Skin of body (tissue), 2 donors: ENCODE measurements around the gene CLEC16A. TPM values are rescaled to one million over a fixed set of nuclear protein-coding genes. Genes with fewer than 3 reads are reported as not detected.
A peak's percentile ranks its signal among the peaks of the same experiment; 100 is the strongest.

Experiments used
- DNase-seq: peaks from one replicate; lab custom pipeline; 2025; lab: John Stamatoyannopoulos, UW
- total RNA-seq: library from RNA; depleted of rRNA; stranded (reverse); fragments of >200 nt; gene quantifications from one replicate; pipeline ENCODE4 v1.2.3, GENCODE V29; 2014

Gene CLEC16A
- total RNA-seq, 1 donor from 2014 or later: 18.0 TPM

DNA sequence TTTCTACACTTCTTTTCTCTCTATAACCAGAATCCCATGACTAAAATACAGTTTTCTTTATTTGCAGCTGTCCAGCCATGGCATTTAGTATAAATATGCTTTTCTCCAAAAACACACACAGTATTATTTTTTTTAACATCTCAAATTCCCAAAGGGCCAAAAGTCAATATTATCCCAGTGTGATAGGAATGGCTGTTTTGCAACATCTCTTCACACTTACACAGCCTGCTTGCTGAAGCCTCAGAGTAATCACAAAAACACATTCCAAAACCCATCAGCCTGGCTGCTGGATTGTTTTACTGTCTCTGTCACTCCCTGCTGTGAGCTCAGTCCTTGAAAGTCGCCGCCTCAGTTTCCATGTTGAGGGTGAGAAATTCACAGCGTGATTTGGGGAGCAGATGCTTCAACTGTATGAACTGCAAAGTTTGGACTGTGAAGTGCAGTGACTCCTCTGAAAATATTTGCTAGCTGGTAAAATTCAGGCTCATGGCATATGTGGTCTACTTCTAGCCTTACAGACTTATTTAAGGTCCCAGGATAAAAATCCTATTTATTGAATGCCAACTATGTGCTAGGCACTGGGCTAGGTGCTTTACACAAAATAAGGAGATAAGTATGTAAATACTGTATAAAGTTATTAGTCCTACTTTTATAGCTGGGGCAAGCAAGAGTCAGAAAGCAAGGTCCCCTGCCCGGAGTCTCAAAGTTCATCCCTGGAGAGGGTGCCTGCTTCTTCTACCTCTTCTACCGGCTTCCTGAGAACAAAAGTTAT, 195.1 kb downstream of the CLEC16A start:
- peak; percentile 87 for DNase-seq

DNA sequence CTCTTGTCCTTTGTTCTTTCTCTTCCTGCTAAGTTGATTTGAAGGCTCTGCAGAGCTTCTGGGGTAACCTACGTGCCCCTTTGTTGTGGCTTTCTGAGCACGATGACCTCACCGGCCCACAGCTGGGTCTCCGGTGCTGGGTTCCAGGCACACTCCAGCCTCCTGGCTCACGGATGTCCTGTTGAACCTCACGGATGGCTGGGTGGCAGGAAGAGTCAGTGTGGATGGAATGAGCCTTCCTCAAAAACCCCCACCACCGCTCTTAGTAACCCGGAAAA, 195.7 kb downstream of the CLEC16A start:
- DNase-seq: no peak

DNA sequence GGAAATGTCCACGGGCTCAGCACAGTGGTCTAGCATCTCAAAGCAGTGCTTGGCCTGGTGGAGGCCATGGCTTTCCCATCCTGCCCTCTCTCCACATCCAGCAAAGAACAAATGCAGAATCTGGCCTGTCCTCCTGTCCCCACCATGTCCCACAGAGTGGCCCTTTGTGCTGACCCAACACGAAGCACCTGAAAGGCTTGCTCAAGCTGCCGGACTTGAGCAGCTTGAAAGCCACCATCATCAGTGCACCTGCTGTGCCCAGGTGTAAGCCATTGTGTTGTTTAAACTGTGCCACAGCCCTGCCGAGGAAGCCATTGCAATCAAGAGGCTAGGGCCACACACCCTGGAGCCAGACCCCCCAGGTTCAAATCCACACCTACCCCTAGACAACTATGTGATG, 196.1 kb downstream of the CLEC16A start:
- DNase-seq: no peak

DNA sequence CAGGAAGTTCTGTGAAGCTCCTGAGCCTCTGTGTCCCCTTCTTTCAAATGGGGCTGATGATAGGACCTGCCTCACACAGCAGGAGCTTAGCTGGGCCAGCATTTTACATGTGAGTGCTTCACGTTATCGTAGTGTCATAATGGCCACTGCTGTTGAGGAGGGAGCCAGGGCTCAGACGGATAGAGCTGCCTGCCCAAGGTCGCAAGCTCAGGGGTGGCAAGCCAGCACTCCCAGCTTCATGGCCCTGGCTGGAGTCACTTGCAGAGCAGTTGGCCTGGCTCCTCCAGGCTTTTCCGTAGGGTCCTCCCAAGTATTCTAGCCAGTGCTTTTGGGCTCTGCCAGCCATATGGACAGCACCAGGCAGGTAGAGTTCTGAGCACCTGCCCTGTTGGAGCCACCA, 196.5 kb downstream of the CLEC16A start:
- DNase-seq: no peak

DNA sequence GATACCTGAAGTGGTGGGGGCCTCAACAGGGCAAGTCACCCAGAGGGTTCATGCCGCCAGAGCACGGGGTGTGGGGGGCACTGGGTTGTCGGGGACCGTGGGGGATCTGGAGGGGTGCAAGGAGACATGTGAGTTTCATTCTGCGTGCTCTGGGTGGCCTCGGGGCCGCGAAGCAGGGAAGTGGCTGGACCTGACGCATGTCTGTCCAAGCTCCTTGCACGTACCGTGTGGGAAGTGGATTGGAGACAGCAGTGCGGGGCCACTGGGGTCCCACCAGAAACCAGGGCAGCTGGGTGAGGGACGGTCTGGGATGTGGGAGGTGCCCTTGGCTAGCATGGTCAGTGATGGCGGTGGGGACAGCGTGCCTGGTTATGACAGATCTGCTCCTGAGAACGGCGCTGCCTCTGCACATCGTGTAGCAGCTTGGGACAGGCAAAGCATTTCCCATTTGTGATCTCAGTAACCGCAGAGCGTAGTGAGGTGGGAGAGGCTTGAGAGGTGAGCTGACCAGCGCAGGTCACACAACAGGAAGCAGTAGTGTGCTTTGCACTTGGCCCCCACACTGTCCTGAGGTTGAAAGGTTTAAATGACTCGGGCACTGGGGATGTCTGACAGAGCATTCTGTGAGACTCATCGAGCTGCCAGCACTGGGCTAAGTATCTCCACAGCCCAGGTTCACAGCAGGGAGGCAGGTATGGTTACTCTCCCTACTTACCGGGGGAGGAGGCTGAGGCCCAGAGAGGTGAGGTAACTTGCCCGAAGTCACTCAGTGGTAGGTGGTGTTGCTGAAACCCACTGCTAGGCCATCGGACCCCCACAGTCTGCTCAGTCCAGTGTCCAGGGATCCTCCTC, 197.3 kb downstream of the CLEC16A start:
- no peak for DNase-seq

DNA sequence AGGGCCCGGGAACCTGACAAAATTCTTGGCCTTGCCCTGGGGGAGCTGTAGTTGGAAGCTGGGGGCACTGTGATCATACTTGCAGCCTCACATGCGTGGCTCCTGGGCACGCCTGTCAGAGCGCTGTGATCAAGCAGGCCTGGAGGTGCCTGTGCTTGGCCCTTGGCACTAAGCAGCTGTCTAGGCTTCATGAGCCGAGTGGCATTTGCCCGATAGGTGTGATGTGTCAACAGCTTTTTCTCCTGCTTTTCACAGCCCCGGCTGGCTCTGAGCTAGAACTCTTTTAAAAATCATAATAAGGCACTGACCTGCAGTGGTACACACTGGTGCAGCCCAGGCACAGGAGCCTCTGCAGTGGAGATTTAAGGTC, 197.9 kb downstream of the CLEC16A start:
- no peak for DNase-seq

DNA sequence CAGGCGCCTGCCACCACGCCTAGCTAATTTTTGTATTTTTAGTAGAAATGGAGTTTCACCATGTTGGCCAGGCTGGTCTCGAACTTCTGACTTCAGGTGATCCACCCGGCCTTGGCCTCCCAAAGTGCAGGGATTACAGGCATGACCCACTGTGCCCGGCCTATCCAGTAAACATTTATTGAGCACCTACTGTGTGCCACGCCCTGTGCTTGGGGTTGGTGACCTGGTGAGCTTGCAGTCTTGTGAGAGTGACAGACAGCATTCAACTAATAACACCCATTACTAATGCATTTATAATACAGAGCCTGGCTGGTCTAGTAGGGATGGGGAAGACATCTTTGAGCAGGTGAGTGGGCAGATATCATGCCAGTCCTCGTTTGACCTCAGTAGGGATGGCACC, 198.6 kb downstream of the CLEC16A start:
- no peak for DNase-seq

DNA sequence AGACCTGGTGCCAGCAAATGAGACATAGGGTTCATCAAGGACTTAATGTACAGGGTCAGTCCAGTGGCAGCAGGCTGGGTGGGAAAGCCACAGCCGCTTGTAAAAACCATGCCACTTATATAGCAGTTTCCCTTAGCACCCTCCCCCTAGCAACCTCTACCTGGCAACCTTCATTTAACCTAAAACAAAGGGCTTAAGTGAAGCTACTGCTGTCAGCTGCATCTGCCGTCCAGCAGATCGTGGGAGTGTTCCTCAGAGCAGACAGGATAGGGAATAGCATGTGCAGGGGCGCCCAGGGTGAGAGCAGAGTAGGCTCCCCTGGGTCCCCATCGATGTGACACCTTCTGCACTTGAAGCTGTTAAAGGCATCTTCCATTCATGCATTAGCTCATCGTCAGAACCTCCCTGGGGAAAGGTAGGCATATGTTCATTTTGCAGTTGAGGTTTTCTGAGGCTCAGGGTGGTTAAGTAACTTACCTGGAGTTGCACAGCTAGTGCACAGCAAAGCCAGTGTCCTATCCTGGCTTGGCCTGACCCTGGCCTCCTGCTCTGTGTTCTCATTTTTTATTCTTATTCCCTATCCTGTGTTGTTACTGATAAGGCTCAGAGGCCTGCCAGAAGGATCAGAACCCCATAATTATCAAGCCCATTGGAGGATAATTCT, 199.1 kb downstream of the CLEC16A start:
- DNase-seq: no peak

DNA sequence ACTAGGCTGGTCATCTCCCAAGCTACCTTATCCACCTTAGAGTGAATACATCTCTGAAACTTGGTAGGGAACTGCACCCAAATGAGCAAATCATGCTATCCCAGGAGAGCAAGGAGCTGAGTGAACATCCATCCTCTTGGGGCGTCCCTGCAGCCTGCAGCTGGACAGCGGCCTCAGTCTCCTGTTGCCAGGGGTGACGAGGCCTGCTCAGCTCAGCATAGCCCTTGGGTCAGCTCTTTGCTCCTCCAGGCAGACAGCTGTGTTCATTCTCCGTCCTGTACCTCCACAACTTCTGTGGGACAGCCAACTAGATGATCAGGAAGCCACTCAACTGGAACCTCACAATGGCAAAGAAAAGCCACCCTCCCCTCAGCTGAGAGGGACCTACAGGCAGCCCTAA, 199.8 kb downstream of the CLEC16A start:
- no peak for DNase-seq

DNA sequence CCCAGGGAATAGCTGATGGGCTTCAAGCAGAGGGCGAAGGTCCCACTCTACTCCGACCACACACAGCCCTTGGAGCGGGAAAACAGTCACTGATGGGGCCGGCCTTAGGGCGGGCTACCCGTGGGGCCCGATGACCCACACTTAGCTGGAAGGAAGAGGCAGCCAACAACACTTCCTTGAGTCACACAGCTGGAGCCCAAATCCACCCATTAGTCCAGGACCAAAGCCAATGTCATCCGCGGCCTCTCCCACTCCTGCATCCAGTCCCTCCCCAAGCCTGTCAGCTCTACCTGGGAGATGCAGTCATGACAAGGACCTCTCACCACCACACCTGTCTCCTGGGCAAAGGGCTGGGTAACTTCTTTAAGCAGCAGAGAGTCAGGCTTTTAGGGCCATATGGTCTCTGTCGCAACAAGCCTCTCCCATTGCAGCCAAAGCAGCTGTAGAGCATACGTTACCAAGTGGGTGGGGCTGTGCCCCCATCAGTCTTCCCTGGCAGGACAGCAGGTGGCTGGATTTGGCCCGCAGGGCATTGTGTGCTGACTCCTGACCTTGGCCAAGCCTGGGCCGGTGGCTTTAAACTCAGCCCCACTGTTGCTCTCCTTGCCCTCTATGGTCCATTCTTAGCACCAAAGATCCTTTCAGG, 200.9 kb downstream of the CLEC16A start:
- DNase-seq: no peak

DNA sequence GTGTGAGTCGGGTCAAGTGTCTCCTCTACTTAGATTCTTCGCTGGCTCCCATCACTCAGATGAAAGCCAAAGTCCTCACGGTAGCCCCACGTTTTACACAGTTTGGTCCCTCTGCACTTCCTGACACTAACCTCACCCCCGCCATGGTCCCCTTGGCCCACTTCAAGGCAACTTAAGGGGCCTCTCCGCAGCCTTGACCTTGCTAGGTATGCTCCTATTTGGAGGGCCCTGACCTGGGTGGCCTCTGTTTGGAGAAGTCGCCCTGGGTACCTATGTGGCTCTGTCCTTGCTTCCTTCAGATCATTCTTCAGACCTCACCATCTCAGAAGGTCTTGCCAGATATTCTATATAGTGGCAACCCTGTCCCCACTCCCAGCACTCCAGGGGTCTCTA, 201.5 kb downstream of the CLEC16A start:
- DNase-seq: no peak

DNA sequence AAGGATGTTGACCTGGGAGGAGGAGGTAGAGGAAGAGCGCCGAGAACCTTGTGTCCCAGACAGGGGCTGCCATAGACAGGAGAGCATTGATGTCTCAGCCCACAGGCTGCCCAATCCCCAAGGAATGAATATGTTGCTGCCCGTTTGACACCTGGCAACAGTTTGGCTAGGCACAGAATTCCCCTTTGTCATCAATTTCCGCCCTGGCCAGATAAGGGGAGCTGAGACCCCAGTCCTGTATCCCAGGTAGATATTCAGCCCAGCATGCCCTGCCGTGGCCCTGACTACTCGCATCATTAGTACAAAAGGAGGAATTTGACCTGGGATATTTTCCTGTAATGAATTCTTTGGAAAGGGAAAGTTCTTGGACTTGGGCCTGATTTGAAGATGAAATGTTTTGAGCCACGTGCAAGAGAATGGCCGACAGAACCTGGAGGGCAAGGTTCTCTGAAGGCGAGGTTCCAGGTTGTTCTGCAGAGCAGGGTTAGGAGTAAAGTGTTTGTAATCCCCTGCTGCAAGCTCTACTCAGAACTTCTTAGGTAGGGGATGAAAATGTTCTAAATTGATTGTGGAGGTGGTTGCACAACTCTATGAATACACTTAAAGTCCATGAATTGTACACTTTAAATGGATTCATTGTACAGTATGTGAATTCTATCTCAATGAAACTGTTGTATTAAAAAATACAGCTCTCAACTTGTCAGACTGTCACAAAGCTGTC, 202.8 kb downstream of the CLEC16A start:
- DNase-seq: no peak

DNA sequence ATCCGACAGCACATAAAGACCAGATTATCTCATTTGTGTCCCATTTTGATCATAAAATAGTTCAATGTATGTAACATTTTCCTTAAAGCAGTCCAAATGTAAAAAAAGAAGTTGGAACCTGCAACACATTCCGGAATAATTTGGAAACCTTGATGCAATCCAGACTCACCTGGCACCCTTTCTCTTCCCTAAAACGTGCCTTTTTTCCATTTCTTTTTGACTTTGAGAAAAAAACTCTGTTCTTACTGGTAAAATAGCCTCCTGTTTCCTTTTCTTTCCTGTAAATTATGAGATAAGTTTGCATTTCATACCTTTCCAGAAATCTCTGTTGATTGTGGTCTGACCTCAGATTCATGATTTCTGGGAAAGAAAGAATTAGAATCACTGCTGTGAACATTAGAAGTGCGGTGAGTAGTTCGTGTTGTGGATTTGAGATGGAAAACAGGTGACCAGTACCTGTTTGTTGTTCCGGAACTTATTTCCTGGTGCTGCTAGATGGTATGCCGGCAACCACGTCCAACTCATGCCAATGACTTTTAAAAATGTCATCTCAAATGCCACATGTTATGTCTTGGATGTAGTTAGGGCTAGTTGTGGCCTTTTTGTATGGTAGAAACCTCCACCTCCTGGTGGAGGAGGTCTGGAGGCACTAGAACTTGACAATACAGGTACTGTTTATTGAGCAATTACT, 203.5 kb downstream of the CLEC16A start:
- DNase-seq: no peak

DNA sequence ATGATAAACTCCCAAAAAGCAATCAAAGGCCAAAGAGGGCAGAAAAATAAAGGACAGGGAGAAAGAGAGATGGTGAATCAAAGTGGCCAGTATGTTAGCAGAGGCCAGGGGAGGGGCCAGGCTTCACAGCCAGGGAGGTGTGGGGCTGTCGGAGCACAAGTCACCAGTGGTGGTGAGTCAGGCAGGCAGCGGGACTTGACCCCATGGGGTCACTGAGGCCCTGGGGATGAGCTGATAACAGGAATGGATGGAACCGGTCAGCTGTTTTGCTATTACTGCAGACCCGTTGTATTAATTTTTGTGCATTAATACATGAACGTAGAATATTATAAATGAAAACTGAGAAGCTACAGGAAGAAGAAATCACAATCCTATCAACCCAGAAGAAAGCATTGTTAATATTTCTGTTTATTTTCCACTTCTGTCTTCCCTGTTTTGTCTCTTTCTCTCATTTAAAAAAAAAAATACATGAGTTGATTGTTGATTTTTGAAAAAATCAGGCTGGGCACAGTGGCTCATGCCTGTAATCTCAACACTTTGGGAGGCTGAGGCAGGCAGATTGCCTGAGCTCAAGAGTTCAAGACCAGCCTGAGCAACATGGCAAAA, 204.8 kb downstream of the CLEC16A start:
- DNase-seq: no peak

DNA sequence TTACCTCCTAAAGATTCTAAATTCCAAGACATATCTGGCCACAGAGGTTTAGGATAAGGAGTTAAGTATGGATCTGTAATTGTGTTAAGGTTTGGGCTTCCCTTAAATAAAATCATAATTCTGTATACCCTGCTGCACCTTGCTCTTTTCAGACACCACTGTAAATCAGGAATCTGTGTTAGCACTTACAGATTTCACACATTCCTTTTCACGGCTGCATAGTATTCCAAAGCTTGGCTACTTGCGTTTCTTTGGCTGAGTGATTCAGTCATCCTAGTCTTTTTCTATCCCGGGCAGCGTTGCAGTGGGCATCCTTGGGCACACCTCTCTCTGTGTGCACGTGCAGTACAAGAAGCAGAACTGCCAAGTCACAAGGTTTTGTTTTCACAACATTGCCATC, 205.8 kb downstream of the CLEC16A start:
- no peak for DNase-seq

DNA sequence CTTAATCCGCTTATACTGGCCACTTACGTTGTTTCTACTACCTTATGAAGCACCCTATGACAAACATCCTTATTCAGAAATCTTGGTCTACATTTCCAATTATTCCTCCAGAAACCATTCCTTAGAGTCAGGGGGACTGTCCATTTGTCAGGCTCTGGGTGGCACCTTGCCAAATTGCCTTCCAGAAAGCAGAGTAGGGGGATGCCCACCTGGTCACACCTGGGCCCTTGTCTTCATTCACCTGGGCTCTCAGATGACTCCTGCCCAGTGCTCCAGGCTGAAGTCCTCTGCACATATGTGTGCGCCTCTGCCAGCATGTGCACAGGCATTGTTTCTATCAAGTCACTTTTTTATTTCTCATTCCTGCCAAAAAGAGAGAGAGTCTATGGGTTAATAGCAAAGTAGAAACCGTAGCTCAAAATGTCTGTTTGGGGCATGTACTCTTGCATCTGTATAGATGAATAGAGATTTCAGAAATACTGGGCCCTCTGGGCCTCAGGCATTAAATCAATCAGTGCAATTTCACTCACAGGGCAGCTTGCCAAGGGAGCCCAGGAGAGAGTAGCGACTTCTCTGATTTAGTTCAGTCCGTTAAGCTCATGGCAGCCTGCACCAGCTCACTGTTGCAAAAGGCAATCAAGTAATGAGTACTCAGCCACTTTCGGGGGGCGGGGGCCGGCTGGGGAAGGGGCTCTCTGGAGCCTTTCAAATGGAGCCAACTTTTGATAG, 207.0 kb downstream of the CLEC16A start:
- DNase-seq: no peak

DNA sequence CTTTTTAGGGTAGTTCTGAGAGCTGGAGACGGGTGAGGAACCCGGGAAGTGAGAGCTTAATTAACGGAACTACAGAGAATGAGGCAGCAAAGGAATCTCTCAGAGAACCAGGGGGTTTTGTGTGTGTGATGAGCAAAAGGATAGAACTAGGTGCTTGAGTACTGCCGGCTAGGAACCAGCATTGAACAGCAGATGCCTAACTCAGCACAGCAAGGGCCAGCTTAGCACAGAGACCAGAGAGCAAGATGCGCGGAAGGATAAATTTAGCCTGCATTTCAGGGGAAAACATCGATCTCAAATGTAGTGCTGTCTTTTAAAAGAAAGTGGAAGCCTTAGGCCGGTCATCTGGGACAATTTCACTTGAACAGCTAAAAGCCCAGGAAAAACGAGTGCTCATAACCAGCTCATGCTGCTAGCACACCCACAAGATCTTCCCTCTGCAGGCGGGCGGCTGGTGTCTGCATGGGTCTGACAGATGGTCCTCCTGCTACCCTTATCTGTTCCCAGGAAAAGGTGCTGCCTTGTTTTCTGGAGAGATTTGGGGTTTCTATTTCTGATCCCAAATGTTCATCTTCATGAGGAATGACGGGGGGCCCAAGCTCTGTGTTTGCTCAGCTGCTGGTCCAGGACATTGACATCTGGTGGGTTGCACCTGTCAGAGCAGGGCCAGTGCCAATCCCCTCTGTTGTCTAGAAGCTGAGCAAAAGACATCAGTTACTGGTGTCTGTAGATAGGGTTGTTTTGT, 207.7 kb downstream of the CLEC16A start:
- DNase-seq: no peak

DNA sequence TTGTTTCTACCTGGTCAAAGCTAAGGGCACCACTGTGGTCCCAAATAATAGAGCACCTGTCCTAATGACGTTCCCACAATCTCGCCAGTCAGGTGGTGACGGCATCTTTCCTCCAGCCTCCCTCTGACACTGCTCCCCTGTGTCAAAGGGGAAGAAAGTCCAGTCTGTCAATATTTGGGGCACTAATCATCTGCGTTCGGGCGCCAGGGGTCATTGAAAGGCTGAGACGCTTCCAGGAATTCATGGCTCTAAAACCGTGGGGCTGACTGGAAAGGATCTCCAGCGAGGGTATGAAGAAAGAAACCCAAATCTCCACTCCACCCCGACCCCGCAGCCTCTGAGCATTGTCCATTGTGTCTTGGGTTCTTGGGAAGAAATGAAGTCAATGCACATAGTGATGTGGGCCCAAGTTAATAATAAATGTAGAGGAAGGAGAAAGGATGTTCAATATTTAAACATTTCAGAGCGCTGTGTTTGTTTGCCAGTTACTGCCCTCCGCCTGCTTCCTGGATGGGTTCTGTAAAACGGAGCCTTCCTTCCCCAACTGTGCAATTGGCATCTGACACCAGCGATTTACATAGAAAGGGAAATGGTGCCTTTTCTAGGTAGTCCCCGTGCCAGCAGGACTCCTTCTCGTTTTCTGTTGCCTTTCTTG, 208.4 kb downstream of the CLEC16A start:
- DNase-seq: no peak
